Measurements from ENCODE around the gene CILP.
"Not testable (repeated sequence)": the region's sequence is repeated elsewhere in the genome, so short reads cannot be mapped to it uniquely, and the experiment has no call there.

Gene CILP, protein sequence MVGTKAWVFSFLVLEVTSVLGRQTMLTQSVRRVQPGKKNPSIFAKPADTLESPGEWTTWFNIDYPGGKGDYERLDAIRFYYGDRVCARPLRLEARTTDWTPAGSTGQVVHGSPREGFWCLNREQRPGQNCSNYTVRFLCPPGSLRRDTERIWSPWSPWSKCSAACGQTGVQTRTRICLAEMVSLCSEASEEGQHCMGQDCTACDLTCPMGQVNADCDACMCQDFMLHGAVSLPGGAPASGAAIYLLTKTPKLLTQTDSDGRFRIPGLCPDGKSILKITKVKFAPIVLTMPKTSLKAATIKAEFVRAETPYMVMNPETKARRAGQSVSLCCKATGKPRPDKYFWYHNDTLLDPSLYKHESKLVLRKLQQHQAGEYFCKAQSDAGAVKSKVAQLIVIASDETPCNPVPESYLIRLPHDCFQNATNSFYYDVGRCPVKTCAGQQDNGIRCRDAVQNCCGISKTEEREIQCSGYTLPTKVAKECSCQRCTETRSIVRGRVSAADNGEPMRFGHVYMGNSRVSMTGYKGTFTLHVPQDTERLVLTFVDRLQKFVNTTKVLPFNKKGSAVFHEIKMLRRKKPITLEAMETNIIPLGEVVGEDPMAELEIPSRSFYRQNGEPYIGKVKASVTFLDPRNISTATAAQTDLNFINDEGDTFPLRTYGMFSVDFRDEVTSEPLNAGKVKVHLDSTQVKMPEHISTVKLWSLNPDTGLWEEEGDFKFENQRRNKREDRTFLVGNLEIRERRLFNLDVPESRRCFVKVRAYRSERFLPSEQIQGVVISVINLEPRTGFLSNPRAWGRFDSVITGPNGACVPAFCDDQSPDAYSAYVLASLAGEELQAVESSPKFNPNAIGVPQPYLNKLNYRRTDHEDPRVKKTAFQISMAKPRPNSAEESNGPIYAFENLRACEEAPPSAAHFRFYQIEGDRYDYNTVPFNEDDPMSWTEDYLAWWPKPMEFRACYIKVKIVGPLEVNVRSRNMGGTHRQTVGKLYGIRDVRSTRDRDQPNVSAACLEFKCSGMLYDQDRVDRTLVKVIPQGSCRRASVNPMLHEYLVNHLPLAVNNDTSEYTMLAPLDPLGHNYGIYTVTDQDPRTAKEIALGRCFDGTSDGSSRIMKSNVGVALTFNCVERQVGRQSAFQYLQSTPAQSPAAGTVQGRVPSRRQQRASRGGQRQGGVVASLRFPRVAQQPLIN

GRCh38 chr15:65210770-65211481 is at the start of gene CILP:
TSS of gene CILP (minus strand) at chr15:65211473. CDS start at chr15:65209755, 1,718 bp downstream.
- DNase-seq (ENCODE audit: low read depth in 1 of 2, low spot score in 1 of 2): no peak

GRCh38 chr15:65260968-65261367 is 49.7 kb upstream of the CILP start:
- no peak for DNase-seq (ENCODE audit: low read depth in 1 of 2, low spot score in 1 of 2)

DNA sequence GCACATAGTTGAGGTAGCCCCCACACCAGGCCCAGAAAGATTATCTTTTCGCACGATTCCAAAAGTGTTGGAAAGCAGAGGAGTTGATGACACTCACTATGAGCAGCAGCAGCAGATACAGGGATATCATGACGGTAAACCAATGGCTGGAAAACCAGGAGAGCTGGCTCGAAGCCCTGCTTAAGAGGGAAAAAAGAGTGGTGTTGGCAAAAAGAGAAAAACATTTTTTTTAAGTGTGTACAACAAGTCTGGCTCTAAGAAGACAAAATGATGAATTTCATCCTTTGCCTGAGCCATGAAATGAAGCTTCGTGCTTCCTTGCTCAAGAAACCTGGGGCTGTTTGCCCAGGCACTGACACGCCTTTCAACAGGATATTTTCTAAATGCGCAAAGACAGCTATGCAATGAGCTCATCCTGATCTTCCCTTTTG is 48.1 kb upstream of the CILP start:
- no peak for DNase-seq (ENCODE audit: low read depth in 1 of 2, low spot score in 1 of 2)

GRCh38 chr15:65258375-65259262 is 47.3 kb upstream of the CILP start:
- DNase-seq (ENCODE audit: low read depth in 1 of 2, low spot score in 1 of 2): no peak

- DNase-seq (ENCODE audit: low read depth in 1 of 2, low spot score in 1 of 2): no peak
Observed at GRCh38 chr15:65255486-65256140, 44.3 kb upstream of the CILP start.

DNA sequence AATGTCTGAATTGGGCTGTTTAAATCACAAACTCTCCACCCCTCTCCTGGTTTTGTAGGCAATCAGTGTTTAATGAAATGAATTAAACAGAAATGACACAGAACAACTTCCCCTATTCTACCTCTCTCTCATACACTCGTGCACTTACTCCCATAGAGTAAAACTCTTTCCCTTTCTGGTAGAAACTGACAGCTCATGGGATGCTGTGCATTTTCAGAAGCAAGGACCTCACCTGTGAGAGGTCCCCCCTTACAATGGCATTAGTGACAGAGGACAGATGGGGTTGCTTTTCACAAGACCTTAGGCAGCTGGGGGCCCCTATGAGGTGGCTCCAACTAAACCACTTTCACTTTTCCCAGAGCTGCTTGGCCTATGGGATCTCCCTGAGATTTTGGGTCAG is 43.5 kb upstream of the CILP start:
- DNase-seq (ENCODE audit: low read depth in 1 of 2, low spot score in 1 of 2): no peak

DNA sequence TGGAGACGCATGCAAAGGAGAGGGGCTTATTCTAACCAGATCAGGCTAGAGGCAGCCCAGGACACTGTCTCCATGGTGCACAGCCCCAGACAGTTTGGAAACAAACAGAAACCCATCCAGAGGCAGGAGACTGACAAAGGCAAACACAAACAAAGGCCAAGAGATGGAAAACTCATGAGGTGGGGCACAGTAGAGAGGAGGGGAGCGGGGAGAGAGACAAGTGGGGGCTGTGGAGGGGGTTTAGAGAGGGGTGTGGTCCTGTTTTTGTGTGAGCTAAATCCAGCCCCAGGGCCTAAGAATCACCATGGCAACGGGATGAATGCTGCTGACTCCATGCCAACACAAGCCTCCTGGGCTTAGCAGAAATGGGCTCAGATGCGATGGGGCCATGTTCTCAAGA is 43.1 kb upstream of the CILP start:
- no peak for DNase-seq (ENCODE audit: low read depth in 1 of 2, low spot score in 1 of 2)

DNA sequence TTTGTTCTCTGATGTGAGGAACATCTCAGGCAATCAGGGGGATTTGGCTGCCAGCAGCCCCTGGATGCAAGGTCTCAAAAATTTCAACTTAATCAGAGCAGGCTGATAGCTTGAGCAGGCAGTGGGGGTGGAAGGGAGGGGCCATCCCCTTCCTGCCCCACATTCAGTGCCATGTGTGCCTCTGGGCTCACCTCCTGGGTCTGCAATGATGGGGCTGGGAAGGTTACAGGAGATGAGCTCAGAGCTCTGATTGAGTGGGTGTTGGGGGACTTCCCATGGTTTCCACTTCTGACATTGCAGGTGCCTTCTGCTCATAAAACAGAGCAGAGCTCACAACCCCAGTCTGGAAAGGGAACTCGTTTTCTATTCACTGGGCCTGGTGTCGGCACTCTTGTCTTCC is 38.4 kb upstream of the CILP start:
- DNase-seq (ENCODE audit: low read depth in 1 of 2, low spot score in 1 of 2): peak; percentile 32 to 70

- no peak for DNase-seq (ENCODE audit: low read depth in 1 of 2, low spot score in 1 of 2)
Observed at GRCh38 chr15:65248511-65249255, 37.4 kb upstream of the CILP start.

GRCh38 chr15:65246939-65247338 is 35.7 kb upstream of the CILP start:
- no peak for DNase-seq (ENCODE audit: low read depth in 1 of 2, low spot score in 1 of 2)

- no peak for DNase-seq (ENCODE audit: low read depth in 1 of 2, low spot score in 1 of 2)
Observed at GRCh38 chr15:65246026-65246714, 34.9 kb upstream of the CILP start.

GRCh38 chr15:65245096-65245856 is 34.0 kb upstream of the CILP start:
- no peak for DNase-seq (ENCODE audit: low read depth in 1 of 2, low spot score in 1 of 2)

- DNase-seq (ENCODE audit: low read depth in 1 of 2, low spot score in 1 of 2): no peak
Observed at GRCh38 chr15:65244638-65245037, 33.4 kb upstream of the CILP start.

DNA sequence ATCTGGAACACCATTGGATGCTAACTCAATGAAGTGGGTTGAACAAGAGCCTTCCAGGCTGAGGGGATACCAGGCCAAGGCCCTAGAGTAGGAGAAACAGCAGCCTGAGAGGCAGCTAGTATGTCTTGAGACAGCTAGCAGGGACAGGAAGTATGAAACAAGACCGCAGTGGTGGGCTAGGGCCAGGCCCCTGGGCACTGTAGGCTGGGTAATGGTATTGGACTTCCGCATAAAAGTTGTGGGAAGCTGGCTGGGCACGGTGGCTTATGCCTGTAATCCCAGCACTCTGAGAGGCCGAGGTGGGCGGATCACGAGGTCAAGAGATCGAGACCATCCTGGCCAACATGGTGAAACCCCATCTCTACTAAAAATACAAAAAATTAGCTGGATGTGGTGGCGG is 25.2 kb upstream of the CILP start:
- not testable (repeated sequence) for DNase-seq (ENCODE audit: low read depth in 1 of 2, low spot score in 1 of 2)

DNA sequence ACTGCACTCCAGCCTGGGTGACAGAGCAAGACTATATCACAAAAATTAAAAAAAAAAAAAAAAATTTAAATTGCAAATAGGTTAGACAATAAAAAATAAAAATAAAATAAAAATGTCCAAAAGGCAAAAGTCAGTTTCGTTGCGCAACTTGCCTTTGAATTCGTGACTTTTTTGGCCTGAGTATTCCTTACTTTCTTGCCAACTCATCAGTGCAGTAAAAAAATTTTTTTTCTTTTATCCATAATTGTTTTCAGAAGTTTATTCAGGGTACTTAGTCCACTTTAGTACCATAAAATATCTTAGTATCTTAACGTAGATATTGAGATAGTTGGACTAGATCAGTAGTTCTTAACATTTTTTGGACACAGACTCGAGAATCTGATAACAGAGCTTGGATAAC is 22.4 kb upstream of the CILP start:
- DNase-seq (ENCODE audit: low read depth in 1 of 2, low spot score in 1 of 2): no peak

DNA sequence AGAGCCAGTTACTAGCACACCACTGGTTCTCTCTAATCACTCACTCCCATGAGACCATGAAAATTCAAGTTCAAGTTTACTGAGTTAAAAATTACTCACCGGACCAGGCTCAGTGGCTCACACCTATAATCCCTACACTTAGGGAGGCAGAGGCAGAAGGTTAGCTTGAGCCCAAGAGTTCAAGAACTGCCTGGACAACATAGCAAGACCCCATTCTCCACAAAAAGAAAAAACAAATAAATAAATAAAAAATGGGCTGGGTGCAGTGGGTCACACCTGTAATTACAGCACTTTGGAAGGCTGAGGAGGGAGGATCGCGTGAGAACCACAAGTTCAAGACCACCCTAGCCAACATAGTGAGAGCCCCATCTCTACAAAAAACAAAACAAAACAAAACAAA is 21.2 kb upstream of the CILP start:
- no peak for DNase-seq (ENCODE audit: low read depth in 1 of 2, low spot score in 1 of 2)

DNA sequence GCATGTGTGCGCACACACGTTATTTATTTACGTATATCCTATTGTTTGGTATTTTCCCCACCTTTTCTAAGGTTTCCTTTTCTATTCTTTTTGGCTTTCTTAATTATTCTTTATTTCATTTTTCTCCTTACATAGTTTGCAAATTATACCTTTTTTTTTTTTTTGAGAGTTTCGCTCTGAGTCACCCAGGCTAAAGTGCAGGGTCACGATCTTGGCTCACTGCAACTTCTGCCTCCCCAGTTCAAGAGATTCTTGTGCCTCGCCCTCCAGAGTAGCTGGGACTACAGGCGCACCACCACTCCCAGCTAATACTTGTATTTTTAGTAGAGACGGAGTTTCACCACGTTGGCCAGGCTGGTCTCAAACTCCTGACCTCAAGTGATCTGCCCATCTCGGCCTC is 20.0 kb upstream of the CILP start:
- no peak for DNase-seq (ENCODE audit: low read depth in 1 of 2, low spot score in 1 of 2)
